Gastrocnemius medialis (tissue), 4 donors: ENCODE results near the gene B2M. TPM values are rescaled to one million over a fixed set of nuclear protein-coding genes. Genes with fewer than 3 reads are reported as not detected.

Experiments used
- ATAC-seq, 2 donors: fragments of 150-250 bp; one replicate each; pipeline ENCODE4 v1.9.1; 2016
- DNase-seq, 2 donors: peaks; one replicate each; pipeline ENCODE4 v3.0.0-alpha.2; 2019
- H3K27ac ChIP-seq, 4 donors: fragments of 200-600 bp; sonication (generic); 1 replicate in 1 of 4; 2 replicates in 3 of 4; pipeline ENCODE4 v1.5.1; 2016 to 2018; ENCODE audit warnings: mild to moderate bottlenecking in 2 of 4, moderate library complexity in 1 of 4
- H3K27me3 ChIP-seq, 3 donors: fragments of 200-600 bp; sonication (generic) in 2 of 3; 1 replicate in 1 of 3; 2 replicates in 2 of 3; pipeline versions ENCODE4 v1.5.1 to v1.6.0; 2016 to 2019; ENCODE audit warnings: mild to moderate bottlenecking in 1 of 3, moderate library complexity in 1 of 3
- H3K36me3 ChIP-seq, 2 donors: fragments of 200-600 bp; sonication (generic) in 1 of 2; one replicate each; pipeline ENCODE4 v1.5.1; 2017 to 2018
- H3K4me1 ChIP-seq, 2 donors: fragments of 200-600 bp; sonication (generic) in 1 of 2; one replicate each; pipeline ENCODE4 v1.5.1; 2016 to 2017; ENCODE audit warnings: mild to moderate bottlenecking in 2 of 2
- H3K4me3 ChIP-seq, 4 donors: fragments of 200-600 bp; sonication (generic) in 3 of 4; 1 replicate in 1 of 4; 2 replicates in 3 of 4; pipeline ENCODE4 v1.5.1; 2016 to 2019; ENCODE audit warnings: mild to moderate bottlenecking in 2 of 4
- H3K9me3 ChIP-seq, 3 donors: fragments of 200-600 bp; sonication (generic) in 2 of 3; 1 replicate in 1 of 3; 2 replicates in 2 of 3; pipeline ENCODE4 v1.5.1; 2016 to 2019
- POLR2A ChIP-seq, 2 donors: fragments of 450-650 bp; IDR thresholded peaks; one replicate each; pipeline ENCODE4 v1.6.1; 2017; ENCODE audit warnings: antibody characterized with exemption in 2 of 2, mild to moderate bottlenecking in 2 of 2, moderate library complexity in 2 of 2
- in situ Hi-C, 4 donors: fragments of 200-750 bp; cut with MboI; loops; one replicate each; pipeline versions ENCODE4 v1.15.0 to v1.8.0; 2017; ENCODE audit warnings: low sequenced_read_pairs in 4 of 4
- intact Hi-C: fragments of 100-400 bp; cut with DNase I; formaldehyde crosslinking; loops from one replicate; pipeline ENCODE4 v1.15.1; 2023; ENCODE audit warnings: low total_unique reads
- total RNA-seq, 4 donors: library from RNA; depleted of rRNA; stranded (reverse); fragments of >200 nt; gene quantifications; one replicate each; pipeline versions ENCODE4 v1.1.0 to v1.2.3, GENCODE V29; 2016
- TF ChIP-seq, protein P1 (sequence below), 5 experiments: fragments of 450-650 bp in 3 of 5; fragments of 200-600 bp in 2 of 5; sonication (generic) in 2 of 5; IDR thresholded peaks in 4 of 5; conservative IDR thresholded peaks in 1 of 5; 1 replicate in 4 of 5; 2 replicates in 1 of 5; pipeline ENCODE4 v1.5.1; 2016 to 2019; ENCODE audit warnings: antibody characterized with exemption in 5 of 5, mild to moderate bottlenecking in 3 of 5, moderate library complexity in 3 of 5

The B2M gene
- total RNA-seq, 4 donors from 2014 or later, result 787 to 1,106 (median 928) TPM

DNA sequence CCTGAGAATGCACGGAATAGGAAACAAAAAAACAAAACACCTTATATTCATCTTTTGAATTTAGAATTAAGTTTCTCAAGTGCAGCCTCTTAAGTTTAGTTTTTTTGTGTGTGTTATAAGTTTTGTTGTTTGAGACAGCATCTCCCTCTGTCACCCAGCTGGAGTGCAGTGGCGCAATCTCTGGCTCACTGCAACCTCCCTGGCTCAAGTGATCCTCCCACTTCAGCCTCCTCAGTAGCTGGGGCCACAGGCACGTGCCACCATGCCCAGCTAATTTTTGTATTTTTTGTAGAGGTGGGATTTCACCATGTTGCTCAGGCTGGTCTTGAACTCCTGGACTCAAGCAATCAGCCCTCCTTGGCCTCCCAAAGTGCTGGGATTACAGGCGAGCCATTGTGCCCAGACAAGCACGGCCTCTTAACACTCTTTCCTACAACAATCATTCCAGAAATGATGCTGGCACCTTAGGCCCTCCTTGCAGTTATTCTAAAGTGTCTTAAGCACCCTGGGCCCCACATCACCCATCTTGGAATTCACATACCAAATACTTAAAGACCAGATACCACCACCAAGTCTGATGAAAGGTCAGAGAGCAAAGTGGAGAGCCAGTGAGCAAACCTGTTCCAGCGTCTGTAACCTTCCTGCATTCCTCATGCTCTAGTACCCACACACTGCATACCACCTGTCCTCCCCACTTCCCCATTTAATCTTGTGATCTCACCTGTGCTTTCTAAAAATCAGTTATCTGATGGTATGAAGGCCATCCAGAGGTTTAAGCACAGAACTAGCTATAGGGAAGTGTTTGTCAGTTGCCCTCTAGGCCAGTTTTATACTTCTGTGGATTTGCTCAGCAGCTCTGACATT, 41.0 kb upstream of the B2M start:
- H3K27me3 ChIP-seq, result peaks cover 0 to 3% (median 0%) of the 10 kb centered on the region in 3 donors
- ATAC-seq (no peak), DNase-seq (no peak)
- H3K9me3 ChIP-seq, result no peaks in the 10 kb centered on the region
- no peaks in the 10 kb centered on the region for H3K36me3 ChIP-seq
- H3K27ac ChIP-seq, result no peak overlapping the region
- TF ChIP-seq POLR2A (IDR thresholded peaks at IDR 0.05), result no peak
- TF ChIP-seq, protein P1, sequence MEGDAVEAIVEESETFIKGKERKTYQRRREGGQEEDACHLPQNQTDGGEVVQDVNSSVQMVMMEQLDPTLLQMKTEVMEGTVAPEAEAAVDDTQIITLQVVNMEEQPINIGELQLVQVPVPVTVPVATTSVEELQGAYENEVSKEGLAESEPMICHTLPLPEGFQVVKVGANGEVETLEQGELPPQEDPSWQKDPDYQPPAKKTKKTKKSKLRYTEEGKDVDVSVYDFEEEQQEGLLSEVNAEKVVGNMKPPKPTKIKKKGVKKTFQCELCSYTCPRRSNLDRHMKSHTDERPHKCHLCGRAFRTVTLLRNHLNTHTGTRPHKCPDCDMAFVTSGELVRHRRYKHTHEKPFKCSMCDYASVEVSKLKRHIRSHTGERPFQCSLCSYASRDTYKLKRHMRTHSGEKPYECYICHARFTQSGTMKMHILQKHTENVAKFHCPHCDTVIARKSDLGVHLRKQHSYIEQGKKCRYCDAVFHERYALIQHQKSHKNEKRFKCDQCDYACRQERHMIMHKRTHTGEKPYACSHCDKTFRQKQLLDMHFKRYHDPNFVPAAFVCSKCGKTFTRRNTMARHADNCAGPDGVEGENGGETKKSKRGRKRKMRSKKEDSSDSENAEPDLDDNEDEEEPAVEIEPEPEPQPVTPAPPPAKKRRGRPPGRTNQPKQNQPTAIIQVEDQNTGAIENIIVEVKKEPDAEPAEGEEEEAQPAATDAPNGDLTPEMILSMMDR (IDR thresholded peaks at IDR 0.05 in 4 of 5, conservative IDR thresholded peaks at IDR 0.05 in 1 of 5), result no peak
- intact Hi-C loops, result no loop called here
- no peaks in the 10 kb centered on the region for H3K4me1 ChIP-seq
- in situ Hi-C loops, result no loop called here
- H3K4me3 ChIP-seq, result no peak overlapping the region

DNA sequence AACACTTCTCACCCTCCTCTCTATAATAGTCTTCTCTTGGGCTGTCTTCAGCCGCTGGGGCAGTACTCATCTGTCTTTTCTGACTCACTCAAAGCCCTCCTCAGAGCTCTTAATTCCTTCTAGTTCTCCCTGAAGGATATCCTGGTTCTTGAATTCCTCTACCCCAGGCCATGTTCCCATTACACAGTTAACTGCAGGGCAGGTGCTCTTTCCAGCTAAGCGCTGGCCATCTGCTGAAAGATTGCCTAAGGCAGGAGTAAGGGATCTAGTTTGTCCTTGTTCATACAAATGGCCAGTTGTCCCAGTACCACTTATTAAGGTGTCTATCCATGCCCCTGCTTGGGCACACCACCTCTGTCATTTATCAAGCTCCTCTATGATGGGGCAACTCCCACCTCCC, 37.7 kb upstream of the B2M start:
- Histone ChIP-seq H3K4me1 (no peaks in the 10 kb centered on the region), H3K27me3 (peaks cover 0 to 3% (median 0%) of the 10 kb centered on the region in 3 donors), H3K27ac (no peak overlapping the region), H3K9me3 (no peaks in the 10 kb centered on the region), H3K4me3 (no peak overlapping the region), H3K36me3 (no peaks in the 10 kb centered on the region)
- intact Hi-C loops (no loop called here), in situ Hi-C loops (no loop called here)
- TF ChIP-seq, protein P1 (IDR thresholded peaks at IDR 0.05 in 4 of 5, conservative IDR thresholded peaks at IDR 0.05 in 1 of 5), result no peak
- TF ChIP-seq POLR2A (IDR thresholded peaks at IDR 0.05), result no peak
- DNase-seq (no peak), ATAC-seq (no peak)

DNA sequence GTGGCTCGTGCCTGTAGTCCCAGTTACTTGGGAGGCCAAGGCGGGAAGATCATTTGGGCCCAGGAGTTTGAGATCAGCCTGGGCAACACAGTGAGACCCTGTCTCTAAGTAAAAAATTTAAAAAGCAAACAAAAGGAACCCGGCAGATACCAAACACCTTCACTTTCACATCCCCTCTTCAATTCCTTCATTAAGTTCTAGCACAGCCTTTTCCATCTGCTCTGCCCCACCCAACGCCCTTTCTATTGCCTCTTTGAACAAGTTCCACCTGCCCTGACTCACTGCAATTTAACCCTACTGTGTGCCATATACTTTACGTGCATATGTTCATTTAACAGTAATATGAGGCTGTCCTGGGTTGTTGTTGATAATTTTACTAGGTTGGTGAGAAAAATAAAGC, 35.4 kb upstream of the B2M start:
- Histone ChIP-seq H3K36me3 (no peaks in the 10 kb centered on the region), H3K27me3 (no peaks in the 10 kb centered on the region), H3K9me3 (no peaks in the 10 kb centered on the region), H3K27ac (no peak overlapping the region), H3K4me3 (no peak overlapping the region), H3K4me1 (no peaks in the 10 kb centered on the region)
- in situ Hi-C loops (no loop called here), intact Hi-C loops (no loop called here)
- ATAC-seq (no peak), DNase-seq (no peak)
- no peak for TF ChIP-seq POLR2A (IDR thresholded peaks at IDR 0.05)
- TF ChIP-seq, protein P1 (IDR thresholded peaks at IDR 0.05 in 4 of 5, conservative IDR thresholded peaks at IDR 0.05 in 1 of 5), result no peak

DNA sequence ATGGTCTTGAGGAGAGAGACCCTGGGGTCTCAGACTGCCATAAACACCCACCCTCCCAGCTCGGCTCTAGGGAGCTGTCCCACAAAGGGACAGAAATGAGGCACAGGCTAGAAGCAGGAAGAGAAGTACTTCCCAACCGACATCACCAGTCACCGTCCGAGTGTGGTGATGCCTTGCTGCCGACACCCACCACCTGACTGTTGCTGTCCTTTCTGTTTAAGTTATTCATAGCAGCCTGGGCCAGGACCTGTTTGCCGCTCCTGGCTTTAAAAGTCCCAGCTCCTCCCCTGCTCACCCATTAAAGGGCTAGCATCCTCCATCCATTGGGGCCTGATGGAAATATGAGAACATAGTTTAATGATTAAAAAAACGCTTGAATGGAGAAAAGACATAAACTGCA, 34.6 kb upstream of the B2M start:
- intact Hi-C loops, result no loop called here
- no peak for TF ChIP-seq POLR2A (IDR thresholded peaks at IDR 0.05)
- TF ChIP-seq, protein P1 (IDR thresholded peaks at IDR 0.05 in 4 of 5, conservative IDR thresholded peaks at IDR 0.05 in 1 of 5), result no peak
- H3K9me3 ChIP-seq, result no peaks in the 10 kb centered on the region
- no peak overlapping the region for H3K27ac ChIP-seq
- DNase-seq (no peak), ATAC-seq (no peak)
- H3K36me3 ChIP-seq, result no peaks in the 10 kb centered on the region
- no peaks in the 10 kb centered on the region for H3K4me1 ChIP-seq
- in situ Hi-C loops, result no loop called here
- no peaks in the 10 kb centered on the region for H3K27me3 ChIP-seq
- H3K4me3 ChIP-seq, result no peak overlapping the region
